DOHH2 (cell line): ENCODE results near the gene CFAP68.

Source experiments
- H3F3A ChIP-seq: fragments of 200-600 bp; sonication (generic), shearing (Covaris generic); 2 replicates; pipeline ENCODE4 v1.6.0; 2016; ENCODE audit warnings: antibody characterized with exemption, mild to moderate bottlenecking; ENCODE audit not compliant: control insufficient read depth, insufficient read depth
- H3K27ac ChIP-seq: fragments of 200-600 bp; sonication (generic); 2 replicates; pipeline ENCODE4 v1.5.1; 2014; ENCODE audit warnings: low read depth, mild to moderate bottlenecking, low read length, moderate library complexity
- H3K27me3 ChIP-seq: fragments of 200-600 bp; sonication (generic); 2 replicates; pipeline ENCODE4 v1.6.1; 2014; ENCODE audit warnings: mild to moderate bottlenecking, low read length, mixed read lengths; ENCODE audit not compliant: control insufficient read depth
- H3K36me3 ChIP-seq: fragments of 200-600 bp; sonication (generic); 2 replicates; pipeline ENCODE4 v1.6.1; 2014; ENCODE audit warnings: mild to moderate bottlenecking, low read length, moderate library complexity, mixed read lengths; ENCODE audit not compliant: control insufficient read depth
- H3K4me1 ChIP-seq: fragments of 200-600 bp; sonication (generic); 2 replicates; pipeline ENCODE4 v1.6.1; 2014; ENCODE audit warnings: mild to moderate bottlenecking, low read length, mixed read lengths; ENCODE audit not compliant: control insufficient read depth
- H3K4me2 ChIP-seq: fragments of 200-600 bp; sonication (generic); 2 replicates; pipeline ENCODE4 v1.6.0; 2014; ENCODE audit warnings: mild to moderate bottlenecking, low read length, moderate library complexity
- H3K4me3 ChIP-seq: fragments of 200-600 bp; sonication (generic); 2 replicates; pipeline ENCODE4 v1.5.1; 2014; ENCODE audit warnings: mild to moderate bottlenecking, low read length, mixed read lengths
- H3K79me2 ChIP-seq: fragments of 200-600 bp; sonication (generic); 2 replicates; pipeline ENCODE4 v1.6.1; 2014; ENCODE audit warnings: mild to moderate bottlenecking, low read length, mixed read lengths; ENCODE audit not compliant: control insufficient read depth
- H3K9me2 ChIP-seq: fragments of 200-600 bp; sonication (generic); replicated peaks from 2 replicates; pipeline ENCODE4 v1.6.1; 2014; ENCODE audit warnings: mild to moderate bottlenecking, low read length, mixed read lengths; ENCODE audit not compliant: control insufficient read depth
- H3K9me3 ChIP-seq: fragments of 200-600 bp; sonication (generic); 2 replicates; pipeline ENCODE4 v1.6.1; 2014; ENCODE audit warnings: antibody characterized with exemption, low read length, mixed read lengths; ENCODE audit not compliant: control insufficient read depth, insufficient read depth
- H4K20me1 ChIP-seq: fragments of 200-600 bp; sonication (generic); 2 replicates; pipeline ENCODE4 v1.6.0; 2014; ENCODE audit warnings: low read depth, mild to moderate bottlenecking, antibody characterized with exemption, low read length, moderate library complexity; ENCODE audit not compliant: control insufficient read depth, insufficient read depth
- CTCF ChIP-seq: fragments of 200-600 bp; sonication (generic); IDR thresholded peaks from one replicate; pipeline ENCODE4 v1.5.1; 2014; ENCODE audit warnings: antibody characterized with exemption, mild to moderate bottlenecking, low read depth, low read length; ENCODE audit not compliant: poor library complexity, severe bottlenecking
- EZH2phosphoT487 ChIP-seq: fragments of 200-600 bp; sonication (generic); IDR thresholded peaks from 2 replicates; pipeline ENCODE4 v1.6.1; 2017; ENCODE audit warnings: borderline replicate concordance, mild to moderate bottlenecking, antibody characterized with exemption, low read length, moderate library complexity, mixed read lengths

Gene CFAP68

DNA sequence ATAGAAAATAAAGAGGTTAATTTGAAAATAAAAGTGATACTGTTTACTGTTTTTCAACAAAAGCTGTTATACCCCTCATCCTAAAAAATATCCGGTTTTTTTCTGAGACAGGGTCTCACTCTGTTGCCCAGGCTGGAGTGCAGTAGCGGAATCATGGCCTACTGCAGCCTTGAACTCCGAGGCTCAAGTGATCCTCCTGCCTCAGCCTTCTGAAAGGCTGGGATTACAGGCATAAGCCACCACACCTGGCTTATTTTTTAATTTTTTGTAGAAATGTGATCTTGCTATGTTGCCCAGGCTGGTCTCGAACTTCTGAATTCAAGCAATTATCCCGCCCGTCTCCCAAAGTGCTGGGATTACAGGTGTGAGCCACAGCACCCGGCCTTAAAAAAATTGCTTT lies 43.7 kb upstream of the CFAP68 start:
- Histone ChIP-seq H3K27ac (no peak overlapping the region), H4K20me1 (no peaks in the 10 kb centered on the region), H3K9me3 (no peaks in the 10 kb centered on the region), H3K36me3 (peaks cover 69% of the 10 kb centered on the region), H3K9me2 (no peaks in the 10 kb centered on the region), H3K79me2 (no peaks in the 10 kb centered on the region), H3K27me3 (no peaks in the 10 kb centered on the region), H3K4me1 (no peaks in the 10 kb centered on the region), H3F3A (no peaks in the 10 kb centered on the region), H3K4me3 (no peak overlapping the region), H3K4me2 (no peak overlapping the region)
- TF ChIP-seq EZH2phosphoT487: no peak
- no peak for TF ChIP-seq CTCF

- Histone ChIP-seq H3K27me3 (no peaks in the 10 kb centered on the region), H3K9me2 (no peaks in the 10 kb centered on the region), H3K4me2 (no peak overlapping the region), H4K20me1 (no peaks in the 10 kb centered on the region), H3K9me3 (no peaks in the 10 kb centered on the region), H3K27ac (no peak overlapping the region), H3K4me1 (no peaks in the 10 kb centered on the region), H3K4me3 (no peak overlapping the region), H3K36me3 (peaks cover 74% of the 10 kb centered on the region), H3K79me2 (no peaks in the 10 kb centered on the region), H3F3A (no peaks in the 10 kb centered on the region)
- TF ChIP-seq CTCF: no peak
These were observed 43.2 kb upstream of the CFAP68 start for GRCh38 chr11:111836162-111836561.

DNA sequence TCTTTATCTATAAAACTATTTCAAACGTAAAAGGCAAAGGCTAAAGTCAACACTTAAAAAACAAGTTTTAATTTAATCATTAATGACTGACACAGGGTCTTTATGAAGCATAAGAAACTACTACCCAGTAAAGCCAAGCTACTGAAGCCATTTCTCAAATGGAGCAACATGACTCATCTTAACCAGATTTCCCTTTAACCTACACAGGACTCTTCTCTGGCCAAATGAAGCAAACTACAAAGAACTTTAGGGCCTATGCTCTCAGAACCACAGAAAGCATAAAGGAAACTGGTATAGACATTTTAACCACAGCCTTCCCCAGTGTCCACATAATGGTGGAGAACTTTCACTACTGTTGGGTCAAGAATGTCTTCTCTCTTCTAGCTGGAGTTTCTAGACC lies 42.6 kb upstream of the CFAP68 start:
- H3F3A ChIP-seq: no peaks in the 10 kb centered on the region
- no peaks in the 10 kb centered on the region for H3K79me2 ChIP-seq
- no peak overlapping the region for H3K27ac ChIP-seq
- H3K36me3 ChIP-seq: peaks cover 71% of the 10 kb centered on the region
- no peaks in the 10 kb centered on the region for H4K20me1 ChIP-seq
- TF ChIP-seq EZH2phosphoT487 (no peak), CTCF (no peak)
- no peaks in the 10 kb centered on the region for H3K27me3 ChIP-seq
- no peaks in the 10 kb centered on the region for H3K9me2 ChIP-seq
- H3K9me3 ChIP-seq: no peaks in the 10 kb centered on the region
- H3K4me1 ChIP-seq: no peaks in the 10 kb centered on the region
- H3K4me2 ChIP-seq: no peak overlapping the region
- H3K4me3 ChIP-seq: no peak overlapping the region

DNA sequence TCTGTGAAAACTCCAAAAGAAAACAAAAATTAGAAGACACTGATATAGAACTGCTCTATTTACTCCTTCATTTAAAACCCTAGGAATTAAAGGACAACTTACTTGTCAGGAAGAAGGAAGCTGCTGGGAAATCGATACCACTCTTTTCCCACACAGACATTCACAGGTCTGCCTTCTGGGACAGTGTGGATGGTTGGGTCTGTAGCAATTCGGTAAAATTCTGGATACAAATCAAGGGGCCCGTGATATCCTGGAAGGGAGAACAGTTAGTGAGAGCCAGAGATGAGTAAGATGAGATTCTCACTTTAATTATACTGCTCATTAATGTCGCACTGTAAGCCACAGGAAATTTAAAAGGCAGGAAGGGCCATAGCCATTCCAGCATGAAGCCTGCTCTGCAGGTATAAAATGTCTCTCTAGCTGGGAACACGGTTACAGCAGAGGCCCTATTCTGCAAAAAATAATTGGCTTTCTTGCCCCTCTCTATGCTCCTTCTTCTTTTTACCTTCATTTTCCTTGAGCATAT lies 41.9 kb upstream of the CFAP68 start:
- TF ChIP-seq EZH2phosphoT487 (no peak), CTCF (no peak)
- peaks cover 68% of the 10 kb centered on the region for H3K36me3 ChIP-seq
- no peaks in the 10 kb centered on the region for H3K79me2 ChIP-seq
- H3K4me3 ChIP-seq: no peak overlapping the region
- no peaks in the 10 kb centered on the region for H3K9me3 ChIP-seq
- no peaks in the 10 kb centered on the region for H4K20me1 ChIP-seq
- H3K4me1 ChIP-seq: no peaks in the 10 kb centered on the region
- no peaks in the 10 kb centered on the region for H3K27me3 ChIP-seq
- H3F3A ChIP-seq: no peaks in the 10 kb centered on the region
- no peaks in the 10 kb centered on the region for H3K9me2 ChIP-seq
- no peak overlapping the region for H3K4me2 ChIP-seq
- no peak overlapping the region for H3K27ac ChIP-seq
